Endometrium (tissue), 2 donors: Measurements from ENCODE around the gene PAEP.

Experiments used
- FAIRE-seq: peaks from 2 replicates; lab custom pipeline; 2012; peaks lifted over from hg19 to GRCh38; lab: Jason Lieb, UNC
- donor health status: control.
- donor health status: control.

PAEP gene

DNA sequence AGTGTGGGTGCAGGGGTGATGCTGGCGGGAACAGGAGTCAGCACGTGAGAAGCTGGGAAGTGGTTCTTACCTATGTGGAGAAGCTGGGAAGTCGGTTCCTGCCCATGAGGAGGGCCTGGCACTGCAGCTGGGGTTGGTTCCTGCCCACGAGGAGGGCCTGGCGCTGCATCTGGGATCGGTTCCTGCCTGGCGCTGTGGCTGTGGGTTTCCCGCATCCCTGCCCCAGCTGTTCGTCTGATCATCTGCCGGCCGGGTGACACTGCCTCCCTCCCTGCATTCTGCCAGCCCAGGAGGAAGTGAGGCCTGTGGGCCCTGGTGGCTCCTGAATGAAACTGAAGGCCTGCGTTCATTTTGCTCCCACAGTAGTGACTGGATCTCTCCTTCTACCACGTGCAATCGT lies 10.5 kb upstream of the PAEP start:
- FAIRE-seq = no peak

DNA sequence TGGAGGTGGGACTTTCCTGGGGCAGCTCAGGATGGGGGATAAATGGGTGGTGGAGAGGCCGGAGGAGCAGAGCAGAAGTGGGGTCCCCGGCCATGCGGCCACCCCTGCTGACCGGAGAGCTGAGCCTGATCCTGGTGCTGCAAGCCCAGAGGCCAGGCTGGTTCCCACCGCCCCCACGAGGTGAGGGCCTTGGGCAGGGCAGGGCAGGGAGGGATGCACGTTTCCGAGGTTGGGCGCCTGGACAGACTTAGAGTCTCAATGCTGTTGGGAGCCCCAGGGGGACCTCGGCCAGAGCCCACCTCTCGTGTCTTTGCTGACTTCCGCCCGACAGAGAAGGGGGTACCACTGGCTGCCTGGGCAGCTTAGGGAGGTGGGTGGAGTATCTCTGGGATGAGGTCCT lies 10.1 kb upstream of the PAEP start:
- FAIRE-seq = no peak

- FAIRE-seq = no peak
Measured at GRCh38 chr9:135552021-135552697, 9.4 kb upstream of the PAEP start.

DNA sequence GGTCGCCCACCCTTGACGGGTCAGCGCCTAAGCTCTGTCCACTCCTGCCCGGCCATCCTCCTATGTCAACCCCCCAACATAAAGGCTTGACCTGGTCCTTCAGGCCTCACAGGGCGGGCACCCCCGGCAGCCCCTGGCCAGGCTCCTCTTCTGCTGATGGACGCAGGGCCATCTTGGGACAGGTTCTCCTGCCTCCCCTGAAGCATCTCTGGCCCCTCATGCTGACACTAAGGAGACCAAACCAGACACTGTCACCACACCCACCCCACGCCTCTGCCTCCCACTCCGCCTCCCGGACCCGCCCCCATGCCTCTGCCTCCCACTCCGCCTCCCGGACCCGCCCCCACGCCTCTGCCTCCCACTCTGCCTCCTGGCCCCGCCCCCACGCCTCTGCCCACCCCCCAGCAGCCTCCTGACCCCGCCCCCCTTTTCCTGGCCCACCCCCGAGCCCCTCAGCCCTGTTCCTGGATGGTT lies 8.8 kb upstream of the PAEP start:
- no peak for FAIRE-seq

DNA sequence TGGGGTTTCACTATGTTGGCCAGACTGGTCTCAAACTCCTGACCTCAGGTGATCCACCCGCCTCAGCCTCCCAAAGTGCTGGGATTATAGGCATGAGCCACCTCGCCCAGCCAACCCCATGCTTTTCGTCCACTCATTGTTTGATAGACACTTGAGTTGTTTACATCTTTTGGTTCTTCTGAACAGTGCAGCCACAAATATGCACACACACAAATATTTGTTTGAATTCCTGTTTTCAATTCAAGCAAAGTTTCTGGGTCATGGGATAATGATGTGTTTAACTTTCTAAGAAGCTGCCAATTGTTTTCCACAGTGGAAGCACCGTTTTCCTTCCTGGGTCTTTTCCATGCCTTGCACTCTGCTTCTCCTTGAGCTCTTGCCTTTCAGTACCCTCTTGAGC lies 6.8 kb upstream of the PAEP start:
- FAIRE-seq = no peak

GRCh38 chr9:135555203-135555602 lies 6.4 kb upstream of the PAEP start:
- no peak for FAIRE-seq

GRCh38 chr9:135555910-135556309 lies 5.6 kb upstream of the PAEP start:
- no peak for FAIRE-seq

DNA sequence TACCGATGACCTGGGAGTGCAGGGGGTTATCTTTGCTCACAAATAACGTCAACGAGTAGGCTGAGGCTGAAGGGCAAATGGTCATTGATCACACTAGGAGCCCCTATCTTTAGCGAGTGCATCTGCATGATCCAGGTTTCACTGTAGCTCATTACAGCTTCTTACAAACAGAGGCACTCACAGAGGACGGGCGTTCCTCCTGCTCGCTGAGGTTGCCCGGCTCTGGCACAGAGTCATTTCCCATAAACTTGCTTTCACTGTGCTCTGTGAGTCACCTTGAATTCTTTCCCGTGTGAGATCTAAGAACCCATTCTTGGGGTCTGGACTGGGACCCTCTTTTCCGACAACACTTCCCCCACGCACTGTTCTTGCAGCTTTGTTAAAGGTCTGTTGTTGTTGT lies 1.9 kb upstream of the PAEP start:
- FAIRE-seq = no peak

DNA sequence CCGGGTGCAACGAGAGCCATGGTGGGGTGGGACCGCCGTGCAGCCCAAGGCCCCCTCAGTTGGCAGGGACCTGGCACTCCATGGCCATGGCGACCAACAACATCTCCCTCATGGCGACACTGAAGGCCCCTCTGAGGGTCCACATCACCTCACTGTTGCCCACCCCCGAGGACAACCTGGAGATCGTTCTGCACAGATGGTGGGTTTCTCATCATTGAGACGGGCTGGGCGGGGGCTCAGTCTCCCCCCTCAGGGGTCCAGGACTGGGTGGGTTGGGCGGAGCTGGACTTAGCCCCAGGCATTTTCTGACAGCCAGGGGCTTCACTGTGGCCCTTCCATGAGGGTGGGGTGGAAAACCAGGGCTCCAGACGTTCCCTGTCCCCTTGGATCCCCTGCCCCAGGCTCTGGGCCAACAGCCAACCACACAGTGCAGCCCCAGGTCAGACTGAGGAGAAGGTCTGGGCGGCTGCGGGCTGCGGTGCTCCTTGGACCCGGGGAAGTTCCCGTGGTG lies 734 bp downstream of the PAEP start:
- no peak for FAIRE-seq

GRCh38 chr9:135563039-135563476 lies 1.5 kb downstream of the PAEP start:
- no peak for FAIRE-seq

GRCh38 chr9:135563858-135564257 lies 2.3 kb downstream of the PAEP start:
- FAIRE-seq = no peak

- no peak for FAIRE-seq
Measured at GRCh38 chr9:135565141-135565628, 3.6 kb downstream of the PAEP start.

DNA sequence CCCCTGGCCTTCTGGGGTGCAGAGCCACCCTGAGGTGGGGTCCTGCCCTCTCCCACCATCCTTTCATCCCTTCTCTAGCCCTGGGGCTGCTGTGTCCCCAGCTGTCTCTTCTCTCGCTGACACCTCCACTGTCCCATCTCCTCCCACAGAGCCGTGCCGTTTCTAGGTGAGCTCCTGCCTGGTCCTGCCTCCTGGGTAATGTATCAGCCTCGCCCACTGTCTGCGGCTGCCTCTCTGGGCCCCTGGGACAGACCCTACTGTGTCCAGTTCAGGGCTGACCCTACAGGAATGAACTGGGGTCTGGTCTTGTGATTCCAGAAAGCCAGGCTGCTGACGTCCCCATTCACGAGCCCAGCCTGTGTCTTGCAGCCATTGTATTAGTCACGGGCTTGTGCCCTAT lies 4.1 kb downstream of the PAEP start:
- FAIRE-seq = no peak

- no peak for FAIRE-seq
Measured at GRCh38 chr9:135566552-135566951, 5.0 kb downstream of the PAEP start.

DNA sequence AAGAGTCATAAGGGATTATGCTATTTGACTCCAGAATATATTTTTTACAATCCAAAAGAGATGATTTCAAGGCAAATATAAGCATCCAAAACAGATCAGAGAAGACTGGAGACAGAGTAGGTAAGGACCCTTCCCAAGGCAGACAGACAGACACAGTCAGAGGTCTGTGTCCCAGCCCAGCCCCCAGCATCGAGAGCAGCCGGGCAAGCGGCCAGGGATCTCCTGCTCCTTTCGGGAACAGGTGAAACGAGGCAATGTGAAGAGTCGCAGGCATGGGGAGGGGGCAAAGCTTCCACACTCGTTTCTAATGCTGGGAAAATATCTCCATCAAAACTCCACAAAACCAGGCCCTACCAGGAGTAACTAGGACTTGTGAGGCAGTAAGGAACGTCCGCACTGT lies 5.8 kb downstream of the PAEP start:
- no peak for FAIRE-seq

DNA sequence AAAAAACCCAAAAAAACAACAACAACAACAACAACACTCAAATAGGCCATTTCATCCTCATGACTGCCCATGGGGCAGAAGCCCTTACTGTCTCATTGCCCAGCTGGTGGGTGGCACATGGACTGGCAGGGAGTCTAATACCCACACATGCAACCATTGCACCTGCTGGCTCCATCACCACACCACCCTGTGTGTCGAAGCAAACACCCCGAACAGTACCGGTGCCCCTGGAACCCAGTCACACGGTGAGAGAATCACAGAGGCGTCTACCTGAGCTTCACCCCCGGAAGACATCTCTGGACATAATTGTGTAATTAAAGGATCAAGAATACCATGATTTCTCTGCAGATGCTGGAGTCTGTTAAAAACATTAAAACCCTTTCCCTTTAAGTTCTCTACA lies 6.5 kb downstream of the PAEP start:
- no peak for FAIRE-seq

DNA sequence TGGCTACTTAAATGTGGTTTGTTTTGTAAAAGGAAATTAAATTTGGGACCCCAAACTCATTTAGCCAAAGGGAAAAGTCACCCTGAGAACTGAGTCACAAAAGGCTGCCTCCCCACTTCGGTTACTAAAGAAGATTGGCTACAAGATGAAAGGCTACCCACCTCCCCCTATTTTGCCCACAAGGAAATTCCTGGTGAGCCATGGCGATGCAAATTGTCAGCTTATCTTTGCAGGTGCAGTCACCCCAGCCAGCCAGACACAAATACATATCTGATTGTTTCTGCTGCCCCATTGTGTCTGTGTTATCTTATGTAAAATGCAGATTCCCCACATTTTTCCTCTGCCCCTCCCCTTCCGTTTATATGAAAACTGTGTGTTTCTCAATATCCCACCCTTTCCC lies 8.9 kb downstream of the PAEP start:
- FAIRE-seq = no peak

DNA sequence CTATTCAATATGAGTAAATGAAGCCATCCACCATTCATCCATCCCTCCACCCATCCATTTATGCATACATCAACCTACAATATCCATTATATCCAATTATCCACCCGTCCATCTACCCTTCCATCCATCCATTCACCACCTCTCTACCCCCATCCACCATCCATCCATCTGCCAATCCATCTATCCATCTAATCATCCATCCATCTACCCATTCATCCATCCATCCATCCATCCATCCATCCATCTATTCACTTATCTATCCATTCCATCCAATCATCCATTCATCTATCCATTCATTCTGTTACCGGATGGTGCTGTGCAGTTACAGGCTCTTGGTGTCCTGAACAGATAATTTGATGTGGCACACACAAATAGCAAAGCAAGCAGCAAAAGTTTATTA lies 10.7 kb downstream of the PAEP start:
- FAIRE-seq = no peak

GRCh38 chr9:135573124-135573523 lies 11.6 kb downstream of the PAEP start:
- no peak for FAIRE-seq

GRCh38 chr9:135574331-135574730 lies 12.8 kb downstream of the PAEP start:
- no peak for FAIRE-seq

DNA sequence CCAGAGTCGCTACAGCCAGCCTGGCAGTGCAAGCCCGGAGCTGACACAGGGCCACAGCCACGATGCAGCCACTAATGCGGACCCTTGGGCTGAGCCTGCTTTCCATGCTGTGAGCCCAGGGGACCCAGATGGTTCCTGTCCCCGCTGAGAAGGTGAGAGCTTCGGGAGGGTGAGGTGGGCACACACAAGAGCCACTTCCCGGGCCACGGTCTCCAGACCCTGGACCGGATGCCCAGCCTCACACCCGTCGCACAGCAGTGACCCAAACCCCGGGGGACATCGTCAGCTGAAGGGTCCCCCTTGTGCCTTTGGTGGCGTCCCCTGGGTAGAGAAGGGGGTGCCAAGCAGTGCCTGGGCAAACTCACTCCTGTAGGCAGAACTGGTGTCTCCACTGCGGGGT lies 13.4 kb downstream of the PAEP start:
- no peak for FAIRE-seq

GRCh38 chr9:135575995-135576631 lies 14.6 kb downstream of the PAEP start:
- no peak for FAIRE-seq

DNA sequence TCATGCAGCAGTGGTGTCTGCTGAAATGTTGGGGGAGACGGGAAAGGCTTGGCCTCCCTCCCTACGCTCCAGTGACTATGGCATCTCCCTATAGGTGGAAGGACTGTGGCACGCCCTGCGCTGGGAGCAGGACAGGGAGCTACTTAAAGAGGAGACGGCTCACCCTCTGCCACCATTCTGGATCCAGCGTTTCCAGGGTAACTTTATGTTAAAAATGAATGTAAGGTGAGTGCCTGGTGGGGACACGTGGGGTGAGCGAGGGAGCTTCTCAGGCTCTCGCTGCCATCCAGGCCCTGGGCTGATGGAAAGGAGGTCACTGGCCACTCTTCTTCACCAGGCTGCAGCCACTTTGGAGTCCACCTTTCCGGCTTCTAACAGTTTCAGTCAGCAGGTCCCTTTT lies 15.7 kb downstream of the PAEP start:
- FAIRE-seq = no peak

DNA sequence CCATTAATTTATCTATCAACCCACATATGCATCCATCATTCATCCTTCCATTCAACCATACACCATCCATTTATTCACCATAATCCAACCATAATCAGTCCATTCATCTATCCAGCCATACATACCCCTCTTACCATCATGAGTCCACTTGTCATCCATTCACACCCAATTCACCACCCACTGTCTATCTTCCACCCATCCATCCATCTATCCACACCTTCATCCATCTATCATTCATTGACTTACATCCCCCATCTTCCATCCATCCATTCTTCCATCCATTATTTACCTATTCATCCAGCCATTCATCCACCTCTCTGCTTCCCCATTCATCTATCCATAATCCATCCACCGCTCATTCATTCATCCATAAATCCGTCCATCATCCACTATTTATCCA lies 17.8 kb downstream of the PAEP start:
- FAIRE-seq = no peak
